NCI-H82 treated with DMSO at 0.1 percent for 48 hours (cell line): ENCODE measurements around the gene ATP9B.

ENCODE experiments used
- DNase-seq: peaks from one replicate; lab custom pipeline; 2025; ENCODE audit not compliant: unreplicated experiment; lab: John Stamatoyannopoulos, UW

The ATP9B gene

DNA sequence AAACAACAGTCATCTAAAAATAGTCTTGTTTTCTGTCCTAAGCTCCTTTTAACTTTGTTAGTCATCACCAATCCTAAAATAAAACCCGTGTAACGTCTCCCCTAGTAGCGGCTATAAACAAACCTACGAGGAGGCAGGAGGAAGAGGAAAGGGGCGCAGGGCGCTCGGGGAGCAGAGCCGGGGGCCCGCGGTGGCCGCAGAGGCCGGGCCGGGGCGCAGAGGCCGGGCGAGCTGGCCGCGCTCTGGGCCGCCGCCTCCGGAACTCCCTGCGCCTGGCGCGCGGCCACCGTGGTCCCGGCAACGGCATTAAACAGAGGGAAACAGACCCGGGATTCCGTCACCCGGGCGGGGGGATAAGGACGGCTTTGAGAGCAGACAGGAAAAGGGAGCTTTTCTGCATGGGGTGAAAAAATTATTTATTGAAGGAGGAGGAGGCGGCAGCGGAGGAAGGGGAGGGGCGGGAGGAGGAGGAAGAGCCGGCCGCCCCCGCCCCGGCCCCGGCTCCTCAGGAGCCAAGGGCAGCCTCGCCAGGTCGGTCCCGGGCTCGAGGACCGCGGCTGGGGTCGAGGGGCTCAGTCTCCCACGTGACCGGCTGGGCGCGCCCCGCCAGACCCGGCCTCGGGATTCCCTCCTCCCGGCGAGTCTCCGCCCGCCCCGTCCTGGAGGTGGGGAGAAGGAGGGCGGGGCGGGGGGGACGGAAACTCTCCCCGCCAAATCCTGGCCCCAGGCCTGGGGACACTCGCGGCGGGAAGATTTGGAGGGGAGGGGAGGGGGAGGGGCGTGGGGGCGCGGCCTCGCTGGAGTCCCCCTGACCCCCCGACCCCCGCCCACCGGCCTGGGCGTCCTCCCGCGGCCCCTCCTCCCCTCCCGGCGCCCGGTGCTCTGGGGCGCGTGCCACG is 324.7 kb downstream of the ATP9B start:
- DNase-seq, result no peak

GRCh38 chr18:79394534-79395307 is 325.5 kb downstream of the ATP9B start:
- DNase-seq, result no peak

GRCh38 chr18:79395308-79395640 is 326.1 kb downstream of the ATP9B start:
- no peak for DNase-seq

GRCh38 chr18:79395761-79396404 is 326.7 kb downstream of the ATP9B start, which contains the start of gene NFATC1:
TSS of gene NFATC1 (plus strand) at chr18:79395930. CDS start at chr18:79396225, 295 bp downstream.
- DNase-seq, result no peak

DNA sequence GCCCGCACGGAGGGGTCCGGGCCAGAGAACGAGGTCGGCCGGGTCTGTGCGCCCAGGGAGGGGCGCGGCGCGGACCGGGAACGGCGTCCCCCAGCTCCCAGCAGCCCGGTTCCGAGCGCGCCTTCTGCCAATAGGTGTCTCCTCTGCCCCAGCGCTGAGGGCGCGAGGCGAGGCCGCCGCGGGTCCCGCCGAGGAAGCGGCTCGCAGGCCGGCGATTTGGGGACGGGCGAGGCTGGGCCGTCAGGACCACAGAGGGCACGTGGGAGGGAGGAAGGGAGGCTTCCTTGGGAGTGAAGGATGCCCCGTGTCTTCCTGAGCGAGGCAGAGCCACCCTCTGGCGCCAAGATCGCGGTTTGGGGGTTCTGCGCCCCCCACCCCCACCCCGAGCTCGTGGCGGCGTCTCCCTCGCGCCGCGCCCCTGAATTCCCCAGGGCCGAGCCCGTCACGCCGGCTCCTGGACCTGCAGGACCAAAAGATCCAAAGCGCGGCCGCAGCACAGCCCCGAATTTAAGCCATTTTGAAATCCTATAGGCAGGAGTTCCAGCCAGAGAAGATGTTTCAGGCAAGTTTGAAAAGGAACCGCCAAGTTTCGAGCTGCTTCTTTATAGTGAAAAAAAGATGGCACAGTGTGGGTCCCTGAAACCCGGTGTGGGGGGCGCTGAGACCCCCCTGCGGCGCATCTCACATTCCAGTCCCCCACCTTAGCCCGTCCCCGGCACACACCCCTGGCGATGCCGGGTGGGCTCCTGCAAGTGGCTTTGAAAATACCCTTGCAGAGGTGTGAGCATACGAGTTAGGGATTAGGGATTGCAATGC is 327.4 kb downstream of the ATP9B start:
- DNase-seq, result no peak

DNA sequence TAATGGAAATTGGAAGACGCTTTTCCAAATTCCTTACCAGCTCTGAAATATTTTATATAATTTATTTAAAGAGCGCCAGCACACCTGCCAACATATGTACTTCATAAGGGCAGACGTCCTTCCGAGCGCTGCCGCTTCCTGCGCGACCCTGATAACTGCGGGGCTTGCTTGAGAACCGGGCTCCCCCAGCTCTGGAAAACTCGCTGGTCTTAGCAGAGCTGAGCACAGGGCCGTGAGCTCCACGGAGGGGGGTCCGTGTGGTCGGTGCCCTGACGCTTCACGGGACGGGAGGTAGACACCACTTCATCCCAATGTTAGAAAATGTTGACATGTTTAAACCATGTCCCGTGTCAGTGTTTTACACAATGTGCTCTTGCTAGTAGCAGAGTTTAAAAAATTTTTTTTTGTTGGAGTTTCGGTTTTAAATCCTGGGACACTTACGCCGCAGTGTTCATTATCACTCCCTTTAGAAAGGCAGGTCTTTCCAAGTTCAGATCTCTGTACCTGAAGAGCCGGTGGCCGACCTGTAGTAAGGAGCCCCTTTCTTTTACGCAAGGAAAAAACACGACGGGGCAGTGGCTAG is 328.1 kb downstream of the ATP9B start:
- no peak for DNase-seq

DNA sequence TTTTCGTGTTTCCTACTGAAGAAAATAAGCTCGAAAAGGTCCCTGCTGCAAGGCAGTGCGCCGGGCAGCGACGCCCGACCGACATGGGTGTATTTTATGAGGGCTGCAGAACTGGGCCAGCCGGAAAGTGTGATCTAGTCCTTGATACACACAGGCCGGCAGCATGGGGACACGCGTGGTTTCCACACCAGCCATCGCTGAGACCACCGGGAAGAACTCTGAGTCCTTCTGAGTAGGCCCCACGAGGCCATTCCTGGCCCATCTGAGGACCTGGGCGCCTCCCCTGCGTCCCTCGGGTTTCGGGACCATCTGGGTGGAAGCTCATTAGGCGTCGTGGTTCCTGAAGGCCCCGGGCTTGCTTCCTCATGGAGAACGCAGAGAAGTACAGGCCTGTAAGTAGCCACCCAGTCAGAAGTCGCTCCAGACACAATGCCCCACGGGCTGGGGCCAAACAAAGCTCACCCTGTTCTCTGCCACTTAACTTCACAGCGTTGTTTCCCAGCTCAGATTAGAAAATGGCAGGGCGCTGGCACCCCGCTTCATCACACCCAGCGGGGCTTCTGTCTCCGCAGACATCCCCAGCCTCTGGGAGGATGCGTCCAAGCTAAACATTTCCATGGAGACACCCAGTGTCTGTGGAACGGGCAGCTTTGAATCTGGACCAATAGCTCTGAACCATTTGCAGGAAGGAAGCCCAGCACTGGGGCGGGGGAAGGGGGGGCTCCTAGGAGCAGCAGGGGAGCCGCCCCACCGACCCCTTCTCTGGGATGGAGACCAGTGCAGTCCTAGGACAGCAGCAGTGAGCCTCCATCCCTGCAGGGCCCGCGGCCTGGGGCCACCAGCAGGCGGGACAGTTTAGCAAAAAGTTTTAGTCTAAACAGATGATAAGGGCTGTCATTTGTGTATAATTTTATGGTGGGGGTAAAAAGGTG is 328.9 kb downstream of the ATP9B start:
- no peak for DNase-seq

- no peak for DNase-seq
Observed at GRCh38 chr18:79399275-79400081, 330.3 kb downstream of the ATP9B start.

DNA sequence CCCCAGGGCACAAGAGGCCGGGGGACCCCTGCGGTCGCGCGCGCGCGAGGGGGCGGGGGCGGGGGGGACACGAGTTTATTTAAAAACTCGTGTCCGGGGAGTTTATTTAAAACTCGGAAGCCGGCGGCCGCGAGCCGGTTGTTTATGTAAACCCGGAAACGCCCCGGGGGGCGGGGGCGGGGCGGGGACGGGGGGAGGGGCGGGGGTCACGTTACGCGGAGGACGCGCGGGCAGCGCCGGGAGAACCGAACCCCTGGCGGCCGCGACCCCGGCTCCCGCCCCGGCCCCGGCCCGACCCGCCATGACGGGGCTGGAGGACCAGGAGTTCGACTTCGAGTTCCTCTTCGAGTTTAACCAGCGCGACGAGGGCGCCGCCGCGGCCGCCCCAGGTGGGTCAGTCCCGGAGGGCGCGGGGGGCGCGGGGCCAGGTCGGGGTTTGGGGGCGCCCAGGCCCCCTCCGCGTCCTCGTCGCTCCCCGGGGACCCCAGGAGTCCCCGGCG is 330.9 kb downstream of the ATP9B start:
- DNase-seq, result no peak

DNA sequence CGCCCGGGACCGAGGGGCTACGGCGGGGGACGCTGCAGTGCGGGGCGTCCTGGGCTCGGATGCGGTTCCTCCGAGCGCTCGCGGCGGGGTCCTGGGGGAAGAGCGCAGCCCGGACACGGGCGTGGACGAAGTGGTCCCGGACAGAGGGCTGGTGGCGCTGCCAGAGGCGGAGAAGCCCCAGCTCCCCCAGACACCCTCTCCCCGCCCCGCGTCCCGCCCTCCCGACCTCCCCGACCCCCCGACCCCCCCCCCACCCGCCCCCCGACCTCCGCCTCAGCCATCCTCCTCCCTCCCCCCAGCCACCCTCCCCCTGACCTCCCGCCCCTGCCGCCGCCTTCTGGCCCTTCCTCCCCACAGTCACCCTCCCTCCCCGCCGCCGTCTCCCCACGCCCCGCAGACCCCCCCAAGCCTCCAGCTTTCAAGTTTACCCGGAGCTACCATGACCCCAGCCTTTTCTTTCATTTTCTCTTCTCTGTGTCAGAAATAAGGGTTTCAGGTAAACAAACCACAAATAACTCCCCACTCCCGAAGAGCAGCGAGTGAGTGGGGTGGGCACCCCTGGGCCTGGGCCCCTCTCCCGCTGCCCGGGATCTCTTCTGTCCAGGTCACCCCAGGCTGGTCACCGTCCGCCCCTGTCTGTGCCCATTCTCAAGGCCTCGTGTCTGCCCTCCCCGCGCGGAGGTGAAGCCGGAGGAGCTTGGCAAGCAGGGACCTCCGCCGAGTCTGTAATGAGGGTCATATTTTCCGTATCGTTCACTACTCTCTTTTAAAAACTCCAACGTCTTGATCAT is 331.6 kb downstream of the ATP9B start:
- no peak for DNase-seq

GRCh38 chr18:79401494-79402208 is 332.5 kb downstream of the ATP9B start:
- no peak for DNase-seq

DNA sequence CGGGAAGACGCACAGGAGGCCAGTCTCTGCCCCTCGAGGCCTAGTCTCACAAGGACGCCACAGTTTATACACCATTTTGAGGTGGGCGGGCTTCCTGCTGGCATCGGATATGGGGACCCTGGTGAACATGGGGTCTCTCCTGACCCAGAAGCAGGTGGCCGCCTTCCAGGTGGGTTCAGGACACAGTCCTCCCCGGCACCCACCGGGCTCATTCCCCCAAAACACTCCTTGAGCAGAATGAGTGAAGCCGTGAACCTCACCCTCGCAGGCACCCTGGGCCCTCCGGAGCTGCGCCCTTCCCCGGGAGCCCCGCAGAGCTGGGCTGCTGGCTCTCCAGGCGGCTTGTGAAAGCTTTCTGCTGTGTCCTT is 333.0 kb downstream of the ATP9B start:
- no peak for DNase-seq

- DNase-seq, result no peak
Observed at GRCh38 chr18:79402977-79403722, 334.0 kb downstream of the ATP9B start.

GRCh38 chr18:79403723-79404566 is 334.8 kb downstream of the ATP9B start:
- no peak for DNase-seq

DNA sequence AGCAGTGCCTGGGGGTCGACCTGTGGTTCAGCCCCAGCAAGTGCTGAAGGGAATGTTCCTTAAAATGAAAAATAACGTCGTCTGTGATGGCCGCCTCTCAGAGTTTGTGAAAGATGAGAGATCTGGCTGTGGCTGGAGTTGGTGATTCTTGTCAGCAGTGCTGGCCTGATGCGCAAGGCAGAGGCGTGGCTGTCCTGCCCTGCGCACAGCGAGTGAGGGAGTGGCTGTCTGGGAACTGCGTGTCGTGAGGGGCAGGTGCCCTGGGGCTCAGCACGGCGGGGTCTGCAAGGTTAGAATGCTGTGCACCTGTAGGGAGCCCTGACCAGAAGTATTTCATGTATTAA is 335.3 kb downstream of the ATP9B start:
- no peak for DNase-seq
